Endothelial cell of umbilical vein (primary cell): ENCODE results near the gene HAND1. TPM values are rescaled to one million over a fixed set of nuclear protein-coding genes. Genes with fewer than 3 reads are reported as not detected.

Experiments
- BruUV-seq: library from RNA; stranded (reverse); fragments of 400-500 nt; replicated peaks from 2 replicates; lab custom pipeline; 2021; lab: Mats Ljungman, UMichigan
- CTCF ChIA-PET: fragments of 300-600, 350-600 bp; sonication (Branson Sonifier 250); formaldehyde crosslinking; loops from one replicate; lab custom pipeline; 2021; ENCODE audit warnings: antibody characterized with exemption, inconsistent platforms; lab: Charles Lee
- POLR2A ChIA-PET: fragments of 300-600, 350-600 bp; sonication (Branson Sonifier 250); formaldehyde crosslinking; loops from one replicate; lab custom pipeline; 2021; ENCODE audit warnings: antibody characterized with exemption, inconsistent platforms; lab: Charles Lee
- DNase-seq: peaks from one replicate; pipeline ENCODE4 v3.0.0-alpha.2; 2011; ENCODE audit warnings: low read depth, low spot score
- FAIRE-seq: peaks from 2 replicates; lab custom pipeline; 2011; peaks lifted over from hg19 to GRCh38; lab: Jason Lieb, UNC
- H2AFZ ChIP-seq: 2 replicates; pipeline ENCODE4 v1.6.0; 2012; ENCODE audit warnings: low read depth, low read length, control low read depth, inconsistent platforms
- H3K27ac ChIP-seq: 2 replicates; pipeline ENCODE4 v1.5.1; 2011; ENCODE audit warnings: low read depth, mild to moderate bottlenecking, control low read depth, low read length, moderate library complexity; ENCODE audit not compliant: insufficient read depth
- H3K27me3 ChIP-seq, 2 experiments: 2 replicates each; pipeline versions ENCODE4 v1.6.0 to v1.6.1; 2011; ENCODE audit warnings: low read length in 2 of 2, mixed read lengths in 1 of 2; ENCODE audit not compliant: control insufficient read depth in 2 of 2, insufficient read depth in 2 of 2
- H3K36me3 ChIP-seq, 2 experiments: 2 replicates in 1 of 2; 3 replicates in 1 of 2; pipeline ENCODE4 v1.5.1; 2011; ENCODE audit warnings: low read length in 2 of 2, mild to moderate bottlenecking in 1 of 2, moderate library complexity in 1 of 2; ENCODE audit not compliant: control insufficient read depth in 2 of 2, insufficient read depth in 2 of 2; ENCODE audit errors: extremely low read depth in 1 of 2
- H3K4me1 ChIP-seq: 3 replicates; pipeline ENCODE4 v1.5.1; 2011; ENCODE audit warnings: mild to moderate bottlenecking, low read length; ENCODE audit not compliant: control insufficient read depth, insufficient read depth; ENCODE audit errors: extremely low read depth
- H3K4me2 ChIP-seq: 2 replicates; pipeline ENCODE4 v1.6.1; 2011; ENCODE audit warnings: low read length, control low read depth, mixed read lengths; ENCODE audit not compliant: insufficient read depth
- H3K4me3 ChIP-seq, 3 experiments: fragments of 200-600 bp in 1 of 3; sonication (generic), shearing (Covaris generic) in 1 of 3; replicated peaks in 1 of 3; 2 replicates each; pipeline ENCODE4 v1.5.1; 2011 to 2016; ENCODE audit warnings: control low read depth in 3 of 3, low read length in 3 of 3, mild to moderate bottlenecking in 2 of 3, inconsistent platforms in 1 of 3, low read depth in 1 of 3, moderate library complexity in 1 of 3; ENCODE audit not compliant: insufficient read depth in 1 of 3
- H3K79me2 ChIP-seq: 2 replicates; pipeline ENCODE4 v1.6.0; 2012; ENCODE audit warnings: low read length, inconsistent platforms; ENCODE audit not compliant: control insufficient read depth, insufficient read depth
- H3K9ac ChIP-seq: replicated peaks from 2 replicates; pipeline ENCODE3; 2011; ENCODE audit warnings: low read length, control low read depth; ENCODE audit not compliant: insufficient read depth; ENCODE audit errors: extremely low read depth
- H3K9me1 ChIP-seq: replicated peaks from 3 replicates; pipeline ENCODE4 v1.6.0; 2011; ENCODE audit warnings: mild to moderate bottlenecking, low read length; ENCODE audit not compliant: control insufficient read depth, insufficient read depth; ENCODE audit errors: extremely low read depth
- H3K9me3 ChIP-seq: replicated peaks from 2 replicates; pipeline ENCODE4 v1.5.1; 2012; ENCODE audit warnings: low read length, inconsistent platforms; ENCODE audit not compliant: control insufficient read depth, insufficient read depth
- H4K20me1 ChIP-seq: replicated peaks from 2 replicates; pipeline ENCODE3; 2011; ENCODE audit warnings: mild to moderate bottlenecking, low read length; ENCODE audit not compliant: control insufficient read depth, insufficient read depth; ENCODE audit errors: extremely low read depth
- CTCF ChIP-seq, 2 donors: IDR thresholded peaks; 1 replicate in 1 of 2; 2 replicates in 1 of 2; pipeline ENCODE4 v1.5.1; 2011; ENCODE audit warnings: low read length in 2 of 2, mild to moderate bottlenecking in 2 of 2, moderate library complexity in 2 of 2, control low read depth in 1 of 2, inconsistent platforms in 1 of 2, low read depth in 1 of 2; ENCODE audit not compliant: insufficient read depth in 1 of 2; ENCODE audit errors: extremely low read depth in 1 of 2
- EZH2 ChIP-seq: IDR thresholded peaks from 2 replicates; pipeline ENCODE4 v1.6.1; 2012; ENCODE audit warnings: borderline replicate concordance, low read depth, mild to moderate bottlenecking, moderate library complexity, low read length, inconsistent platforms; ENCODE audit not compliant: severe bottlenecking
- FOS ChIP-seq: IDR thresholded peaks from 2 replicates; pipeline ENCODE4 v1.6.1; 2011; ENCODE audit warnings: mild to moderate bottlenecking, low read length, moderate library complexity, borderline replicate concordance; ENCODE audit not compliant: insufficient read depth
- GATA2 ChIP-seq: IDR thresholded peaks from 2 replicates; pipeline ENCODE4 v1.7.0; 2011; ENCODE audit warnings: low read depth, mild to moderate bottlenecking, moderate library complexity, mixed read lengths, low read length; ENCODE audit not compliant: insufficient read length, insufficient read depth
- JUN ChIP-seq: IDR thresholded peaks from 2 replicates; pipeline ENCODE4 v1.6.1; 2011; ENCODE audit warnings: borderline replicate concordance, low read depth; ENCODE audit not compliant: insufficient read length, insufficient read depth
- MYC ChIP-seq: IDR thresholded peaks from one replicate; pipeline ENCODE4 v1.6.1; 2011; ENCODE audit warnings: mild to moderate bottlenecking, low read depth, low read length
- POLR2A ChIP-seq: IDR thresholded peaks from 2 replicates; pipeline ENCODE4 v1.6.1; 2012; ENCODE audit warnings: low read depth, mild to moderate bottlenecking, control low read depth, low read length
- POLR2AphosphoS5 ChIP-seq: IDR thresholded peaks from 2 replicates; pipeline ENCODE4 v1.6.1; 2012; ENCODE audit warnings: low read depth, mild to moderate bottlenecking, control low read depth, low read length, moderate library complexity; ENCODE audit not compliant: insufficient read depth
- dilution Hi-C: fragments of 300-500 bp; cut with MboI; formaldehyde crosslinking; loops from one replicate; pipeline ENCODE4 v1.15.0; 2019; ENCODE audit warnings: low sequenced_read_pairs; ENCODE audit not compliant: extremely low pct_ligation_motif_present
- intact Hi-C: fragments of 100-400 bp; cut with micrococcal nuclease; formaldehyde crosslinking; loops from one replicate; pipeline ENCODE4 v1.10.0; 2022
- polyA plus RNA-seq, 4 experiments: library from polyadenylated mRNA; depleted of rRNA in 3 of 4; stranded (reverse) in 3 of 4; unstranded in 1 of 4; fragments of >200 nt; gene quantifications; 2 replicates each; pipeline versions ENCODE4 v1.2.1 to v1.2.3, GENCODE V29; 2011 to 2012; ENCODE audit warnings: missing spikeins in 1 of 4
- total RNA-seq: library from RNA; stranded (reverse); gene quantifications from 2 replicates; pipeline ENCODE4 v1.2.3, GENCODE V29; 2021
- TF ChIP-seq, protein P1 (sequence below): IDR thresholded peaks from 2 replicates; pipeline ENCODE4 v1.6.1; 2011; ENCODE audit not compliant: insufficient read depth, insufficient read length

The HAND1 gene
- total and polyA plus RNA-seq, 2 donors (not counting 3 experiments of a cell fraction or from before 2014, with no cell fraction given), result not detected

DNA sequence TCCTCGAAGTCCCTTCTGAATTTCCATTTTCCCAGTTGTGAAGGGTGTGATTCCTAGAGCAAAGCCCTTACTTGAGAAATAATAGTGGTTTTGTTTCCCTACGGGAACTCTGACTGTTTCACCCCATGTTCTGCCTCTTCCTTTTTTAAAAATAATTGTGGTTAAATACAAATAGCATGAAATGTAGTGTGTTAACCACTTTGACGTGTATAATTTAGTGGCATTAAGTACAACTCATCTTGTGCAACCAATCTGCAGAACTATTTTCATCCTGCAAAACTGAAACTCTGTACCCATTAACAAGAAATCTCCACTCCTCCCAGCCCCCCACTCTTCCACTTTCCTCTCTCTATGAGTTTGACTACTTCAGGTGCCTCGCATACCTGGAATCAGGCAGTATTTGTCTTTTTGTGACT lies 35.6 kb upstream of the HAND1 start:
- Histone ChIP-seq H3K36me3 (no peaks in the 10 kb centered on the region), H3K27me3 (peaks cover 0 to 4% of the 10 kb centered on the region in 2 experiments), H3K27ac (no peak overlapping the region), H3K9ac (no peak overlapping the region), H3K4me2 (no peak overlapping the region), H4K20me1 (no peaks in the 10 kb centered on the region), H3K79me2 (no peaks in the 10 kb centered on the region), H2AFZ (no peak overlapping the region), H3K9me3 (no peaks in the 10 kb centered on the region), H3K9me1 (no peaks in the 10 kb centered on the region), H3K4me1 (no peaks in the 10 kb centered on the region), H3K4me3 (no peak overlapping the region)
- no peak for TF ChIP-seq EZH2
- TF ChIP-seq CTCF (IDR thresholded peaks at IDR 0.05; ENCODE audit: extremely low read depth in 1 of 2, insufficient read depth in 1 of 2, low read depth in 1 of 2, low read length in 2 of 2), result no peak
- no peak for TF ChIP-seq FOS
- TF ChIP-seq, protein P1, sequence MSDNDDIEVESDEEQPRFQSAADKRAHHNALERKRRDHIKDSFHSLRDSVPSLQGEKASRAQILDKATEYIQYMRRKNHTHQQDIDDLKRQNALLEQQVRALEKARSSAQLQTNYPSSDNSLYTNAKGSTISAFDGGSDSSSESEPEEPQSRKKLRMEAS, result no peak
- TF ChIP-seq GATA2, result no peak
- DNase-seq (no peak), FAIRE-seq (no peak)
- ChIA-PET POLR2A (no interaction called here), CTCF (no interaction called here)
- no TSS peak for BruUV-seq
- intact Hi-C loops (no loop called here), dilution Hi-C loops (no loop called here)

GRCh38 chr5:154511984-154512383 lies 34.0 kb upstream of the HAND1 start:
- H4K20me1 ChIP-seq, result no peaks in the 10 kb centered on the region
- peaks cover 0 to 4% of the 10 kb centered on the region in 2 experiments for H3K27me3 ChIP-seq
- TF ChIP-seq POLR2AphosphoS5 (no peak), CTCF (IDR thresholded peaks at IDR 0.05; ENCODE audit: extremely low read depth in 1 of 2, insufficient read depth in 1 of 2, low read depth in 1 of 2, low read length in 2 of 2) (no peak), EZH2 (no peak), POLR2A (no peak), JUN (no peak), GATA2 (no peak), MYC (no peak), FOS (no peak)
- TF ChIP-seq, protein P1, result no peak
- ChIA-PET POLR2A (interaction anchor here (1.0 kb wide), 1 partner anchor 282 kb away, joined by 3 read pairs; no protein-coding TSS in a partner anchor), CTCF (interaction anchor here (1.1 to 3.1 kb wide), 3 partner anchors 9 to 440 kb away, joined by 3 to 36 read pairs (median 3); no protein-coding TSS in a partner anchor)
- no peaks in the 10 kb centered on the region for H3K9me1 ChIP-seq
- no peaks in the 10 kb centered on the region for H3K9me3 ChIP-seq
- H3K4me2 ChIP-seq, result no peak overlapping the region
- no peak overlapping the region for H3K27ac ChIP-seq
- FAIRE-seq (no peak), DNase-seq (no peak)
- no peaks in the 10 kb centered on the region for H3K36me3 ChIP-seq
- H3K4me1 ChIP-seq, result no peaks in the 10 kb centered on the region
- H3K9ac ChIP-seq, result no peak overlapping the region
- dilution Hi-C loops, result no loop called here
- no peak overlapping the region for H3K4me3 ChIP-seq
- H2AFZ ChIP-seq, result no peak overlapping the region
- no TSS peak for BruUV-seq
- H3K79me2 ChIP-seq, result no peaks in the 10 kb centered on the region
- intact Hi-C loops, result no loop called here
